HTERT RPE-1 (cell line): ENCODE data around the gene SWAP70.

Source experiments
- in situ Hi-C: fragments of 300-500 bp; cut with MboI; formaldehyde crosslinking; loops from 4 replicates; pipeline ENCODE4 v1.14.3; 2020; ENCODE audit warnings: low sequenced_read_pairs

The SWAP70 gene

GRCh38 chr11:9651481-9651880 is 12.4 kb upstream of the SWAP70 start:
- in situ Hi-C loops, result no loop called here

GRCh38 chr11:9651899-9652748 is 11.8 kb upstream of the SWAP70 start:
- in situ Hi-C loops, result no loop called here

DNA sequence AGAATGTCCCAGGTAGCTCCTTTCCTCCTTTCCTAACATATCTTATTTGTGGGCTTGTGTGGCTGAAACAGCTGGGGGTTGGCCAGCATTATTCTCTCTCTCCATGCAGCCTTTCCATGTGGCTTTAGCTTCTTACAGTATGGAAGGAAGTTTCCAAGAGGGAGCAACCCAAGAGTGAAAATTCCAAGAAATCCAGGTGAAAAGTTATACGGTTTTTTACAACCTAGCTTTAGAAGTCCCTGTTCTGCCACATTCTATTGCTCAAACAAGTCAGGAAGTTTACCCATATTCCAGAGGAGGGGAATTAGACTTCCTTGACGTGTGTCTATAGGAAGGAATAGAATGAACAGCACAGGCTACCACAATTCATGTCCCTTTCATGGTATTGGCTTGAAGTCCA is 10.0 kb upstream of the SWAP70 start:
- in situ Hi-C loops, result no loop called here

DNA sequence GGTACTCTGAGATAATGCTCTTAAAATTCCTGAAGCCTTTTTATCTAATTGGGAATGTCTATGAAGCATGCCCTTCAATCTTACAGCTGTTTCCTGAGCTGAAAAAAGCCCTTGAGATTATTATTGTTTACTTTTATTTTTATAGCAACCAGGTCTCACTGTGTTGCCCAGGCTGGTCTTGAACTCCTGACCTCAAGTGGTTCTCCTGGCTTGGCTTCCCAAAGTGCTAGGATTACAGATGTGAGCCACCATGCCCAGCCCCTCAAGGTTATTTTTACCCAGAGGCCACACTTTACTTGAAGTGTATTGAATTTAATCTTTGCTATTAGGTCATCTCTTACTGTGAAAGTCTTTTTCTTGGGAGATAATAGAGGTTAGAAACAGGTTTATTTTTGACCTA is 7.0 kb upstream of the SWAP70 start:
- in situ Hi-C loops, result no loop called here

- in situ Hi-C loops, result no loop called here
These were observed 6.3 kb upstream of the SWAP70 start for GRCh38 chr11:9657531-9657930.

GRCh38 chr11:9660886-9661285 is 3.0 kb upstream of the SWAP70 start:
- in situ Hi-C loops, result no loop called here

DNA sequence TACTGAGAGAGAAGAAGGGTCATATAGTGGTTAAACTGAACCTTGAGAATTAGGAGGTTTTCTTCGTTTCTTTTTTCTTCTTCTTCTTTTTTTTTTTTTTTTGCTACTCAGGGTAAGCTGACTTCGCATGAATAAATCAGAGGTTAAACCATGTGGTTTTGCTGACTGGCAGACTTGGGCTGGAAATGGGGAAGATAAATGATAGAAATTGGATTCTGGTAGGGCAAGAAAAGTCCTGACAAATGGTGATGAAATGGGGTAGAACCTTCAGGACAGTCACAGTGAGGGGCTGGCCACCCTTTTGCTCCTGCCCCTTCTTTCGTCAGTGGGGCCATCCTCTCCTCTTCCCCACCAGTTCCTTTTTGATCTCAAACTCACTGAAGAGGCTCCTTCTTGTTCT is 1.6 kb upstream of the SWAP70 start:
- in situ Hi-C loops, result no loop called here

DNA sequence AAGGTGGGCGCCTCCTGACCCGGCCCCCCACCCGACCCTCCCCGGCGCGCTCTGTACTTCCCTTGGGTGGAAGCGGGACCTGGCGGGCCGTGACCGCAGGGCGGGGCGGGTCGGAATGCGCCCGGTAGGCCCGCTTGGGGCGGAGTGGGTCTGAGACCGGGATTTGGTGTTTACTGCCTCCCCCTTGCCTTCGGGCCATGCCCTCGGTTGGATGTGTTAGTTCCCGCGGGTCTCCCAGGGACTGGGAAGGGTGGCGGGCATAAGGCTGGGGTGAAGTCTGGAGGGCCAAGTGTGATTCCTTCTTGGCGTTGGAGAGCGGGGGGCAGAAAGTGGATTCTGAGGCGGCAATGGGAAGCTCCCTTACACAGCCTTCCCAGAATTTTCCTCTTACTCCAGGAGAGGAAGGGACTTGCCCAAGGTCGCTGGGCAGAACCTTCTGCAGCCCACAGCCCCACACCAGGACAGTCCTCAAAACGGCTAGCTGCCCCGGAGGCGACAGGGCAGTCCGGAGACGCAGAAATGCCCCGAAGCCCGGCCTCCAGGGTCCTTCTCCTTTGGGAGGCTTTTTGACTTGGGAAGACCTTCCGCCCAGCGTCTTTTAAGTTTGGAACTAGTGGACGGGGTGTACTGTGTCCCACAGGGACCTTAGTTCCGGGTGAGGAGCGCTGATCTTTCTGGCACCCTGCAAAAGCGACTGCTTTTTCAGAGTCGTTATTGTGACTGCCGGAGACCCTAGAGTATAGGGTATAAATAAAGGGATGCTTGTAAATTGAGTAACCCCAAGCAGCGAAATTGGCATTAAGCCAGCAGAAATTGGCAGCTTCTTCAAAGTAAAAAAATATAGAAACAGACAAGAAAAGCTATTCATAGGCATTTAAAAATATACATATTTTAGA is 647 bp downstream of the SWAP70 start:
- in situ Hi-C loops, result no loop called here

GRCh38 chr11:9665749-9666148 is 1.9 kb downstream of the SWAP70 start:
- in situ Hi-C loops, result no loop called here

- in situ Hi-C loops, result no loop called here
These were observed 6.1 kb downstream of the SWAP70 start for GRCh38 chr11:9669954-9670353.

GRCh38 chr11:9672288-9672916 is 8.5 kb downstream of the SWAP70 start:
- in situ Hi-C loops, result no loop called here

- in situ Hi-C loops, result no loop called here
These were observed 9.0 kb downstream of the SWAP70 start for GRCh38 chr11:9672918-9673317.

DNA sequence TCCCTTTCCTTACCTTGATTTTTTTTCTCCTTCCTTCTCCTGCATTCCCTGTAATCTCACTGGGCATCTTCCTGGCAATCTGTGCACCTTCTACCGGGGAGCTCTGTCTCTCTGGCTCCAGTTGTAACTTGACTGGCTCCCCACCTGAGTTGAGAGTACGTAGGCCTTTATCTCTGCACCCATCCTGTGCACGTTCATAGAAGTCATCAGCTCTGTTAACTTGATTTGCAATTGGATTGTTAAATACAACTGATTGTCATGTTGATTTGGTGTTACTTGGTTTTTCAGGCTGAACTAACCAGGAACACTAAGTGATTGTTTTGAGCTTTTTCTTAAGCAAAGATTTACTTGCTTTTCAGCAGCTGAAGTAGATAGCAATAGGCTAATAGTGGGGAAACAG is 11.8 kb downstream of the SWAP70 start:
- in situ Hi-C loops, result no loop called here

- in situ Hi-C loops, result no loop called here
These were observed 14.1 kb downstream of the SWAP70 start for GRCh38 chr11:9677951-9678350.

DNA sequence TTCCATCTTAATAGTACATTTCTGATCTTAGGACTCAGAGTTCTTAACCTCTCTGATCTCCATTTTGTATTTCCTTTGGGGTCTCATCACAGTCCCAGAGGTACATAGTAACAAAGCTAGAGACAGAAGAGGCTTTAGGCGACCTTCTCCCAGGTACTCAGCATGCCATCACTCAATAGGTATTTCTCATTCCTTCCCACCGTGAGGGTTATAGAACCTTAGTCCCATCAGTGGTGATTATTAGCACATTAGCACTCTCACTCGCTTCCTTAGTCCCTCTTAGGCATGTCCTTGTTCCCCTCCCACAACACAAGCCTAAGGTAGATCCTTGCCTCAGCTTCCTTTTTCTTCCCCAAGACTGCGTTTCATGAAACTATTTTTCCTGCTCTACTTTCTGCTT is 14.7 kb downstream of the SWAP70 start:
- in situ Hi-C loops, result no loop called here

GRCh38 chr11:9680028-9680427 is 16.2 kb downstream of the SWAP70 start:
- in situ Hi-C loops, result no loop called here

DNA sequence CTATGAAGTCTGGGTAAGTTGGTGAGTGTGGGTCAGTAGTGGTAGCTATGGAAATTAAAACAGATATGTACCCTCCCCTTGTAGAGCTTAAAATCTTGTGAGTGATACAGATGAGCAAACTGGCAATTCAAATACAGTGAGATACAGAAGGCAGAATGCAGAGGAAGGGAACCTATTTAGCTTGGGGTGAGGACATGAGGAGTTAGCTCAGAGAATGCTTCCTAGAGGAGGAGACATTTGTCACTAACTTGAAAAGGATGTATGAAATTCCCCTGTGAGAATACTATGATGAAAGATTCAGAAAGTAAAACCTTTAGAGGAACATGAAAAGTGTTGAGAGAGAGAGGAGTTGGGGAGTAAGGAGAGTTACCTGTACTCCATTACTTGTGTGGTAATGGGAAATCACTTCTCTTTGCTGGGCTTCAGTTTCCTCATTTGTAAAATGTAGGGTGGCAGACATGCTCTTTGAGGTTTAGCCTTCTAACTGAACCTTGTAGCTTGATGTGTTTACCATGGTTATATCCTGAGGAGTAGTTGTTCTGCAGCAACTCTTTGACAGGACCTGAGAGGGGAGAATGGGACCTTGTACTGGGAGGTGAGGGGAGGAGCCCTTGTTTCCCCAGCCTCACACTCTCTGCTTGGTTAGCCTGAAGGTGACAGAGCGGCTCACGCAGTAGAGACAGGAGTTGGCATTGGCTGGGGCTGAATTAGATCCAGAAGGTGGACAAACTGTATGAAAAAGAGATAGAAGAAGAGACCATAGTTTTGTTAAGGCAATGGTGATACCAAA is 17.9 kb downstream of the SWAP70 start:
- in situ Hi-C loops, result no loop called here

- in situ Hi-C loops, result no loop called here
These were observed 24.0 kb downstream of the SWAP70 start for GRCh38 chr11:9687711-9688477.

DNA sequence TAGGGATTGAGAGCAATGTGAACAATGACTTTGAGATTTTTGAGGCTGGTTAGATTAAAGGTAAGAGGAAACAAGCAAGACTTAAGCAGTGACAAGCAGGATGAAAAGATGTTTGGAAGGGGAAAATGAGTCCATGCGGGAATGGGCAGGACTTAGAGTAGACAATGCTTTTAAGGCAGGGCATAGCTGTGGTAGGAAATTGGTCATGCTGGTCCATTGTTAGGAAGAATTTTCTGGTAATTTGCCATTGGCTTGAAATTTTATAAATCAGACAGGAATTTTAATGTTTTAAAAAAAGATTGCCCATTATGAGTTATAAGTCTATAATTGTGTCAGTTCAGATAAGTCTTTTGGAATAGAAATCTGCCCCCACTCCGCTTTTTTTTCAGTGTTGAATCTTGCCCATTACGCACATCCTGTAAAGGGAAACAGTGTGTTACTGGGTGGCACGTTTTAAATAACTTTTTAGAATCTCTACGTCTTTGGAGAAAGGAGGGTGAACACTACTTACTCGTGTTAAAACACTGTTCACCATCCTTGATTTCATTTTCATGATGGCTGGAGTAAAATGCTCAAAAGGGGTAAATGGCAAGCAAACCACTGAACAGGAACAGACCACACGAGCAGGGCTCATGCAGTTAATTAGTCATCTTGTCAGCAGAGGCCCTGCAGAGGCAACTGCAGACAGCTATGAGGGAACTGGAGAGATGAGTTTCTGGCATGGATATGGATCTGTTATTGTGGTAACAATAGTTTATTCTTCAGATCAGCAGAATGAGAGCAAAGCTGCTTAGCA is 25.0 kb downstream of the SWAP70 start:
- in situ Hi-C loops, result no loop called here
